ENCODE results near the gene CHPF. TPM values are rescaled to one million over a fixed set of nuclear protein-coding genes. Genes with fewer than 3 reads are reported as not detected.

The CHPF gene
- total RNA-seq, 1 experiment from 2014 or later, result 139 TPM

DNA sequence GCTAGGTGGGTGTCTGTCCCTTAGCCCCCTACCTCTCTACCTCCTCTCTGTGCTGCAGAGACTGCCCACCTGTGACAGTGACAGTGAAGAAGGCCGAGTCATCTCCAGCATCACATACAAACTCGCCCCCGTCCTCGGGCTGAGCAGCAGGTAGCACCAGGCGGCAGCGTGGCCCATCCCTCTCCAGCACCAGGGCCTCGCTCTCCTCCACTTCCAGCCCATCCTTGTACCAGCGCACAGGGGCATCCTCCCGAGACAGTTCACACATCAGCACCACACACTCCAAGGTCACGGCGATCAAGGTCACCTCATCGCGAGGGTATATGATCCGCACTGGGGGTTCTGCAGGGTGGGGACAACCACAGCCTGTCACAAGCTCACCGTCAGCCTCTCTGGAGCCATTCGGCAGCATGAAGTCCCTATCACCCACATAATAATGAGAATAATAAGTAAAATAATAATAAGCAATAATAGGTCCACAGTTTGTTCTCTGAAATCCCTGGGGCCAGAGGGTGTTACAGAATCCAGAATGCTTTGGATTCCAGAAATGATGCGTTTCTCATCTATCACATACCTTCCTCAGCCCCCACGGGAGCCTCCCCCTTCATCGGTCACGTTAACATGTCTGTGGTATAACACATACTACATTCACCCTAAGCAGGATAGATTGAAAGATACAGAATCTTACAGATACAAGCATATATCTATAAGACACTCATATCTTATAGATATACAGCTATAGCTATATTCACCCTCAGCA lies 15.7 kb upstream of the CHPF start:
- TF ChIP-seq EZH2phosphoT487 (IDR thresholded peaks at IDR 0.05; ENCODE audit: borderline replicate concordance, low read length) (no peak), EZH2 (IDR thresholded peaks at IDR 0.05; ENCODE audit: low read length, unreplicated experiment) (no peak)
- TF ChIP-seq, protein P1, sequence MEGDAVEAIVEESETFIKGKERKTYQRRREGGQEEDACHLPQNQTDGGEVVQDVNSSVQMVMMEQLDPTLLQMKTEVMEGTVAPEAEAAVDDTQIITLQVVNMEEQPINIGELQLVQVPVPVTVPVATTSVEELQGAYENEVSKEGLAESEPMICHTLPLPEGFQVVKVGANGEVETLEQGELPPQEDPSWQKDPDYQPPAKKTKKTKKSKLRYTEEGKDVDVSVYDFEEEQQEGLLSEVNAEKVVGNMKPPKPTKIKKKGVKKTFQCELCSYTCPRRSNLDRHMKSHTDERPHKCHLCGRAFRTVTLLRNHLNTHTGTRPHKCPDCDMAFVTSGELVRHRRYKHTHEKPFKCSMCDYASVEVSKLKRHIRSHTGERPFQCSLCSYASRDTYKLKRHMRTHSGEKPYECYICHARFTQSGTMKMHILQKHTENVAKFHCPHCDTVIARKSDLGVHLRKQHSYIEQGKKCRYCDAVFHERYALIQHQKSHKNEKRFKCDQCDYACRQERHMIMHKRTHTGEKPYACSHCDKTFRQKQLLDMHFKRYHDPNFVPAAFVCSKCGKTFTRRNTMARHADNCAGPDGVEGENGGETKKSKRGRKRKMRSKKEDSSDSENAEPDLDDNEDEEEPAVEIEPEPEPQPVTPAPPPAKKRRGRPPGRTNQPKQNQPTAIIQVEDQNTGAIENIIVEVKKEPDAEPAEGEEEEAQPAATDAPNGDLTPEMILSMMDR (conservative IDR thresholded peaks at IDR 0.05; ENCODE audit: low read depth, low read length), result no peak
- Histone ChIP-seq H3K36me3 (ENCODE audit: low read depth, low read length) (no peaks in the 10 kb centered on the region; the same call in 1 of the 2 replicates), H3K9me2 (replicated peaks; ENCODE audit: low read length) (no peaks in the 10 kb centered on the region), H3K4me3 (ENCODE audit: low read length) (no peak overlapping the region), H4K20me1 (ENCODE audit: low read length) (no peaks in the 10 kb centered on the region), H2AFZ (ENCODE audit: low read length) (no peak overlapping the region), H3K27ac (ENCODE audit: low read length) (no peak overlapping the region), H3K9me3 (ENCODE audit: low read length) (no peaks in the 10 kb centered on the region), H3K27me3 (ENCODE audit: low read length) (no peaks in the 10 kb centered on the region), H3K9ac (ENCODE audit: low read length) (no peak overlapping the region), H3K4me2 (ENCODE audit: low read length) (no peak overlapping the region), H3F3A (ENCODE audit: low read length, unreplicated experiment) (no peaks in the 10 kb centered on the region), H3K4me1 (ENCODE audit: insufficient read depth, low read length) (no peaks in the 10 kb centered on the region), H3K79me2 (ENCODE audit: low read length) (no peaks in the 10 kb centered on the region)
- ATAC-seq, result no peak
- intact Hi-C loops (cut with micrococcal nuclease), result no loop called here
- CTCF ChIA-PET, result interaction anchor here (0.5 to 0.7 kb wide), 4 partner anchors 37 to 611 kb away, joined by 3 to 4 read pairs (median 4); no protein-coding TSS in a partner anchor
- no peak for DNase-seq
- no TSS peak for BruUV-seq (replicated peaks)
- POLR2A ChIA-PET (ENCODE audit: unreplicated experiment), result no interaction called here

DNA sequence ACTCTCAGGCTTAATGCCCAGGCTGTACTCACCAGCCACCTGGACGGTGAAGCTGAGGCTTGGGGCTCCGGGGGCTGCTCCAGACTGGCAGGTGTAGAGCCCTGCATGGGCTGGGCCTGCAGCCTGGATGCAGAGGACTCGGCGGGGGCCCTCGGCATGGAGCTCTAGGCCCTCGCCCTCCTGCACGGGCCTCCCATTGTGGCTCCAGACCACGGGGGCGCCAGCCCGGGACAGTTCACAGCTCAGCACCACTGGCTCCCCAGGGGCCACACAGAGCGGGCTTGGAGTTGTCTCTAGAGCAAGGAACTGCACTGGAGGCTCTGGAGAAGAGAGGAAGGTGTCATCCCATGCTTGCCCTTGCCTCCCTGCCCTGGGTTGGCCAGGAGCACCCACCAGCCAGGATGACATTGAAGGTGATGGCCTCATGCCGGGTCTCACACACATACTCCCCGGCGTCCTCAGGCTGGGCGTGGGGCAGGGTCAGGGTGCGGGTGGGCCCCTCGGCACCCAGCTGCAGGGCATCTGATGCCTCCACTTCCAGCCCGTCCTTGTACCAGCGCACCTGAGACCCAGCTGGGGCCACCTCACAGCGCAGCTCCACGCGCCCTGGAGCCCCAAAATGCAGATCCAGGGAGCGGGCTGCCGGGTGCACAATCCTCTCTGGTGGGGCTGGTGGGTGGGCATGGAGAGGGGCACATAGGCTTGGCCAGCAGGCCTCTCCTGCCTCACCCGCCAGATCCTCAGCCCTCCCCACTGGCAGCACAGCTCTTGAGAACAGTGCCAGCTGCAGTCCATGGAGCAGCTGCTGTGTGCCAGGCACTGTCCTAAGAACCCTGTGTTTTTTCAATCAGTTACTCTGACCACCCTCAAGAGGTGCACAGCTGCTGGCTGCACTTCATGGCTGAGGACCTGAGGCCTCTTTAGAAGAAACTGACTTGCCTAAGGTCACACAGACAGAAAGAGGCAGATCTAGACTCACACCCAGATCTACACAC lies 14.5 kb upstream of the CHPF start:
- Histone ChIP-seq H3K4me3 (ENCODE audit: low read length) (no peak overlapping the region), H4K20me1 (ENCODE audit: low read length) (no peaks in the 10 kb centered on the region), H3K36me3 (ENCODE audit: low read depth, low read length) (no peaks in the 10 kb centered on the region; the same call in 1 of the 2 replicates), H2AFZ (ENCODE audit: low read length) (no peak overlapping the region), H3K9me2 (replicated peaks; ENCODE audit: low read length) (no peaks in the 10 kb centered on the region), H3K9ac (ENCODE audit: low read length) (no peak overlapping the region), H3K4me1 (ENCODE audit: insufficient read depth, low read length) (peaks cover under 1% of the 10 kb centered on the region; the same call in 1 of the 2 replicates), H3K79me2 (ENCODE audit: low read length) (no peaks in the 10 kb centered on the region), H3K4me2 (ENCODE audit: low read length) (no peak overlapping the region), H3K27ac (ENCODE audit: low read length) (no peak overlapping the region), H3K9me3 (ENCODE audit: low read length) (no peaks in the 10 kb centered on the region), H3K27me3 (ENCODE audit: low read length) (no peaks in the 10 kb centered on the region), H3F3A (ENCODE audit: low read length, unreplicated experiment) (no peaks in the 10 kb centered on the region)
- intact Hi-C loops (cut with micrococcal nuclease), result no loop called here
- BruUV-seq (replicated peaks), result no TSS peak
- no peak for DNase-seq
- POLR2A ChIA-PET (ENCODE audit: unreplicated experiment), result interaction anchor here (0.5 kb wide), 1 partner anchor 170 kb away, joined by 4 read pairs; the partner anchor contains the start of gene DNPEP
- TF ChIP-seq EZH2 (IDR thresholded peaks at IDR 0.05; ENCODE audit: low read length, unreplicated experiment) (no peak), EZH2phosphoT487 (IDR thresholded peaks at IDR 0.05; ENCODE audit: borderline replicate concordance, low read length) (no peak)
- TF ChIP-seq, protein P1 (conservative IDR thresholded peaks at IDR 0.05; ENCODE audit: low read depth, low read length), result no peak
- no peak for ATAC-seq
- CTCF ChIA-PET, result no interaction called here

Measured in PC-3 (cell line).